Stimulated activated CD4-positive, alpha-beta T cell treated with anti-CD3 and anti-CD28 coated beads, Interleukin-4, amount 100 ng/mL, for 1 hour (primary cell): ENCODE data around the gene RPL21.
"Not testable (repeated sequence)": the region's sequence is repeated elsewhere in the genome, so short reads cannot be mapped to it uniquely, and the experiment has no call there.

Experiments used
- DNase-seq: peaks from one replicate; pipeline ENCODE4 v3.0.0-alpha.2; 2020

RPL21 gene

DNA sequence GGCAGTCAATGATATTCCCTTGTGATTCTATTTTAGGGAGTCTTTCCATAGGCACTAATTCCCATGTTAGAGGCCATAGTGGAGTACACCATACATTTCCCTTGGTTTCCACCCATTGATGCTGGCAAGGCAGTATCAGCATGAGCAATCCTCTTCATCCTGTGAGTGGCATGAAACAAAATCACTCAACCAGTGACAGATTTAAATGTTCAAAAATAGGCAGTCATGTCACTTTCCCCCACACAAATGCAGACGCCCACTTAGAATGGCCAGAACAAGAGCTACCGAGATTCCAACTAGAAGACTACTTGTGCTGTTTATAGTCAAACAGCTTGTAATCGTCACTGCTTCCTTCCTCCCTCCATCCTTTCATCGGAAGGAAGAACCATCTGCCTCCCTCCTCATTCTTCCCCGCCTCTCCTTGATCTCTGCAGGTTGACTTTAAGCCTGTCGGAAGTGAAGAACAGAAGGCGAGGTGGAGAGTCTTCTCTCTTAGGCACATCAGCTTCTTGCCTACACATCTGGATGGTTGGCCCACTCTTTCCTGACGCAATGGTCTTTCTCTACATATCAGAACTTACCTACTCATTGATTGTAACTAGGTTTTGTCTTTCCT is 41.8 kb downstream of the RPL21 start:
- DNase-seq, result no peak

DNA sequence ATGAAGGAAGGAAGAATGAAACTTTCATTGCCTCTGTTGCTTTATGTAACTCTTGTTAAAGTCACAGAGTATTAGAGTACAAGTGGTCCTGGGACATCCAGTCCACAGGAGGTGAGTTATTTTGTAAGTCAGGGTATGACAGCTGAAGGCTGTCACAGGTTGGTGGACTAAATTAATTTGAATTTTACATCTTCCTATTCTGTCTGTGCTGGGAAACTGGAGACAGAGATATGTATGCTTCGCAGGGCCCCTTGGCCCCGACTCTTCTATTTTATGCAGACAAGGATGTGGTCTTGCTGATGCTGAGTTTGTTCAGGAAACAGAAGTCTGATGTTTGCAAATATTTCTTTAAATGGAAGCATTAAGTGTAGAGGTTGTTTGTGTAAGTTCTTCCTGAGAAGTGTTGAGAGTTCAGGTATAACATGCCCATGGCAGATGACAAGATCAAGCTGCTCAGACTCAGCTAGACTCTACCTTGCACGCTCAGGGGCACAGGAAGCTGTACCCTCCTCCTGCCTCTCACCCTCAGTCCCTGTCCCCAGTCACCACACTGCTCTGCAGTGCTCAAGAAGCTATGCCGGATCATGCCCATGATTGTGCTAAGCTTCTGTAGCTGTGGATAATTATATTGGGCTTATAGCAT is 42.6 kb downstream of the RPL21 start:
- DNase-seq, result no peak

DNA sequence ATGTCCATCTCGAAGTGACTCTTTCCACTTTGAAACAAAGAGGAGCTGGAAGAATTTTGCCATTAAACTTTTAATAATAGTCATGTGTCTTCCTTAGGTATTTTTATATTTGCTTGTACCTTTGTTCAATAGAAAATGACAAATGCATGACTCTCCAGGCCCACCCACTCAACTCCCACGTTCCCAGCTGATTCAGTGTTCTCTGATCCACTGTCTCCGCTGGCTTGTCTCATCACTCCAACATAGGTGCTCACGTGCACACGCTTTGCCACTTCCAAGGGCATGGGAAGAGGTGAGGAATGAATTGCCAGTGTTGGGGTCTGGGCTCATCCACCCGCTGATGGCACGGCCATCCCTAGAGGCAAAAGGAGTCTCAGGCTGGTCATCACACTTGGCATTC is 43.7 kb downstream of the RPL21 start:
- DNase-seq, result peak; percentile 57

- no peak for DNase-seq
Measured at GRCh38 chr13:27295660-27296059, 44.3 kb downstream of the RPL21 start.

GRCh38 chr13:27296496-27296895 is 45.1 kb downstream of the RPL21 start:
- DNase-seq, result no peak

GRCh38 chr13:27298849-27299248 is 47.5 kb downstream of the RPL21 start:
- DNase-seq, result no peak

GRCh38 chr13:27300406-27300805 is 49.0 kb downstream of the RPL21 start:
- not testable (repeated sequence) for DNase-seq

GRCh38 chr13:27300941-27301586 is 49.7 kb downstream of the RPL21 start:
- no peak for DNase-seq

GRCh38 chr13:27302643-27303262 is 51.4 kb downstream of the RPL21 start:
- no peak for DNase-seq

DNA sequence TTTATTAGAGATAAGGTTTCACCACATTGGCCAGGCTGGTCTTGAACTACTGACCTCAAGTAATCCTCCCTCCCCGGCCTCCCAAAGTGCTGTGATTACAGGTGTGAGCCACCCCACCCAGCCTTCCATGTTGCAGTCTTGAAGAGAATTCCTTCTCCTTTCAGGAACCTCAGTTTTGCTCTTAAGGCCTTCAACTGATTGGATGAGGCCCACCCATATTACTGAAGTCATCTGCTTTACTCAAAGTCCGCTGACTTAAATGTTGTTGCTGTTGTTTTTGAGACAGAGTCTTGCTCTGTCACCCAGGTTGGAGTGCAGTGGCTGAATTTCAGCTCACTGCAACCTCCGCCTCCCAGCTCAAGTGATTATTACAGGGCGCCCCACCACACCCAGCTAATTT is 52.7 kb downstream of the RPL21 start:
- DNase-seq, result no peak

- DNase-seq, result no peak
Measured at GRCh38 chr13:27304611-27305010, 53.3 kb downstream of the RPL21 start.
